GM21576 (cell line): ENCODE data around the gene TAF4B.
A peak's percentile ranks its signal among the peaks of the same experiment; 100 is the strongest.
"Not testable (repeated sequence)": the region's sequence is repeated elsewhere in the genome, so short reads cannot be mapped to it uniquely, and the experiment has no call there.

Source experiments
- ATAC-seq: cut with Tn5 transposase; IDR thresholded peaks from one replicate; pipeline ENCODE4 v1.9.1; 2021; ENCODE audit warnings: mild to moderate bottlenecking, moderate library complexity; ENCODE audit not compliant: unreplicated experiment

Gene TAF4B

GRCh38 chr18:26419746-26420145 lies 193.5 kb downstream of the TAF4B start:
- ATAC-seq, result no peak

- ATAC-seq, result no peak
These were observed 195.3 kb downstream of the TAF4B start for GRCh38 chr18:26421503-26421902.

- ATAC-seq, result no peak
These were observed 195.7 kb downstream of the TAF4B start for GRCh38 chr18:26421931-26422330.

GRCh38 chr18:26422472-26423162 lies 196.4 kb downstream of the TAF4B start:
- ATAC-seq, result peak; percentile 72

GRCh38 chr18:26424428-26425147 lies 198.3 kb downstream of the TAF4B start:
- no peak for ATAC-seq

GRCh38 chr18:26425148-26425531 lies 198.9 kb downstream of the TAF4B start:
- no peak for ATAC-seq

GRCh38 chr18:26429535-26430226 lies 203.4 kb downstream of the TAF4B start:
- no peak for ATAC-seq

GRCh38 chr18:26432651-26433424 lies 206.6 kb downstream of the TAF4B start:
- ATAC-seq, result no peak

- ATAC-seq, result no peak
These were observed 208.6 kb downstream of the TAF4B start for GRCh38 chr18:26434887-26435286.

- no peak for ATAC-seq
These were observed 209.3 kb downstream of the TAF4B start for GRCh38 chr18:26435415-26436095.

GRCh38 chr18:26436176-26437051 lies 210.2 kb downstream of the TAF4B start:
- ATAC-seq, result no peak

- not testable (repeated sequence) for ATAC-seq
These were observed 211.4 kb downstream of the TAF4B start for GRCh38 chr18:26437634-26438033.

GRCh38 chr18:26438980-26439379 lies 212.7 kb downstream of the TAF4B start:
- peak; percentile 99 for ATAC-seq

GRCh38 chr18:26439537-26439936 lies 213.3 kb downstream of the TAF4B start:
- ATAC-seq, result no peak

- ATAC-seq, result no peak
These were observed 214.4 kb downstream of the TAF4B start for GRCh38 chr18:26440644-26441043.
